Sigmoid colon (tissue), 7 donors: ENCODE data around the gene GJC1. TPM values are rescaled to one million over a fixed set of nuclear protein-coding genes. Genes with fewer than 3 reads are reported as not detected.

Source experiments
- DNase-seq: peaks from one replicate; pipeline ENCODE4 v3.0.0-alpha.2; 2019
- H3K27ac ChIP-seq, 4 donors: fragments of 200-600 bp; sonication (generic); one replicate each; pipeline ENCODE4 v1.5.1; 2016 to 2019; ENCODE audit warnings: mild to moderate bottlenecking in 1 of 4
- H3K27me3 ChIP-seq, 3 donors: fragments of 200-600 bp; sonication (generic); one replicate each; pipeline ENCODE4 v1.5.1; 2019; ENCODE audit warnings: mild to moderate bottlenecking in 1 of 3
- H3K36me3 ChIP-seq, 4 donors: fragments of 200-600 bp; sonication (generic); one replicate each; pipeline ENCODE4 v1.5.1; 2016 to 2019
- H3K4me1 ChIP-seq, 4 donors: fragments of 200-600 bp; sonication (generic); one replicate each; pipeline ENCODE4 v1.5.1; 2017 to 2019
- H3K4me3 ChIP-seq, 4 donors: fragments of 200-600 bp; sonication (generic); one replicate each; pipeline ENCODE4 v1.5.1; 2017 to 2019; ENCODE audit warnings: mild to moderate bottlenecking in 2 of 4, moderate library complexity in 1 of 4
- H3K9me3 ChIP-seq, 4 donors: fragments of 200-600 bp in 3 of 4; sonication (generic) in 3 of 4; one replicate each; pipeline versions ENCODE4 v1.5.1 to v1.6.1; 2013 to 2019
- CTCF ChIP-seq, 4 experiments: fragments of 450-650 bp in 3 of 4; fragments of 200-600 bp in 1 of 4; IDR thresholded peaks; one replicate each; pipeline ENCODE4 v1.5.1; 2016 to 2019; ENCODE audit warnings: antibody characterized with exemption in 4 of 4, mild to moderate bottlenecking in 3 of 4, moderate library complexity in 2 of 4
- EP300 ChIP-seq, 4 donors: sonication (generic); formaldehyde crosslinking; IDR thresholded peaks; one replicate each; pipeline ENCODE4 v1.6.1; 2017; ENCODE audit warnings: antibody characterized with exemption in 4 of 4
- POLR2A ChIP-seq, 2 donors: fragments of 450-650 bp; IDR thresholded peaks; one replicate each; pipeline ENCODE4 v1.6.1; 2016; ENCODE audit warnings: antibody characterized with exemption in 2 of 2, mild to moderate bottlenecking in 2 of 2, moderate library complexity in 2 of 2
- POLR2AphosphoS5 ChIP-seq, 4 donors: sonication (generic); formaldehyde crosslinking; IDR thresholded peaks; one replicate each; pipeline ENCODE4 v1.6.1; 2017; ENCODE audit warnings: antibody characterized with exemption in 4 of 4
- WGBS, 2 donors: extraction: QIAGEN DNeasy Blood & Tissue Kit; methylation state at CpG; one replicate each; pipeline ENCODE4 v1.1.7; 2013; 5-methylcytosine and 5-hydroxymethylcytosine counted together
- intact Hi-C: fragments of 100-400 bp; cut with DNase I; formaldehyde crosslinking; loops from one replicate; pipeline ENCODE4 v1.15.1; 2023
- polyA plus RNA-seq, 3 donors: library from polyadenylated mRNA; stranded (reverse); fragments of 200-250 nt; gene quantifications; one replicate each; pipeline ENCODE4 v1.2.3, GENCODE V29; 2013
- total RNA-seq, 4 donors: library from RNA; depleted of rRNA; stranded (reverse); fragments of >200 nt; gene quantifications; one replicate each; pipeline ENCODE4 v1.1.0, GENCODE V29; 2016
- donor health status: healthy with polysubstance abuse.
- donor health status: Bipolar disorder and iron deficiency.
- donor health status: healthy.

GJC1 gene
- total and polyA plus RNA-seq, 7 donors = 0.23 to 134 (median 68.0) TPM

- Histone ChIP-seq H3K27ac (no peak overlapping the region), H3K27me3 (peaks cover 14 to 52% (median 34%) of the 10 kb centered on the region in 3 donors), H3K4me3 (no peak overlapping the region), H3K9me3 (no peaks in the 10 kb centered on the region), H3K36me3 (no peaks in the 10 kb centered on the region), H3K4me1 (peaks cover 0 to 16% (median 14%) of the 10 kb centered on the region in 4 donors)
- TF ChIP-seq EP300 (IDR thresholded peaks at IDR 0.05) (no peak), POLR2AphosphoS5 (IDR thresholded peaks at IDR 0.05) (no peak), CTCF (IDR thresholded peaks at IDR 0.05) (no peak), POLR2A (IDR thresholded peaks at IDR 0.05) (no peak)
- DNase-seq = no peak
- 63 to 81% methylated on average over 13 of the region's 13 CpGs for whole genome bisulfite sequencing, 2 donors
- intact Hi-C loops = no loop called here
Observed at GRCh38 chr17:44760474-44761308, 69.4 kb downstream of the GJC1 start.

- Histone ChIP-seq H3K36me3 (no peaks in the 10 kb centered on the region), H3K4me3 (no peak overlapping the region), H3K9me3 (no peaks in the 10 kb centered on the region), H3K4me1 (peaks cover 0 to 16% (median 14%) of the 10 kb centered on the region in 4 donors), H3K27ac (no peak overlapping the region), H3K27me3 (peaks cover 14 to 52% (median 34%) of the 10 kb centered on the region in 3 donors)
- DNase-seq = no peak
- 59 to 62% methylated on average over 3 of the region's 3 CpGs for WGBS, 2 donors
- TF ChIP-seq POLR2AphosphoS5 (IDR thresholded peaks at IDR 0.05) (no peak), EP300 (IDR thresholded peaks at IDR 0.05) (no peak), CTCF (IDR thresholded peaks at IDR 0.05) (no peak), POLR2A (IDR thresholded peaks at IDR 0.05) (no peak)
- intact Hi-C loops = no loop called here
Observed at GRCh38 chr17:44759916-44760243, 70.2 kb downstream of the GJC1 start.

DNA sequence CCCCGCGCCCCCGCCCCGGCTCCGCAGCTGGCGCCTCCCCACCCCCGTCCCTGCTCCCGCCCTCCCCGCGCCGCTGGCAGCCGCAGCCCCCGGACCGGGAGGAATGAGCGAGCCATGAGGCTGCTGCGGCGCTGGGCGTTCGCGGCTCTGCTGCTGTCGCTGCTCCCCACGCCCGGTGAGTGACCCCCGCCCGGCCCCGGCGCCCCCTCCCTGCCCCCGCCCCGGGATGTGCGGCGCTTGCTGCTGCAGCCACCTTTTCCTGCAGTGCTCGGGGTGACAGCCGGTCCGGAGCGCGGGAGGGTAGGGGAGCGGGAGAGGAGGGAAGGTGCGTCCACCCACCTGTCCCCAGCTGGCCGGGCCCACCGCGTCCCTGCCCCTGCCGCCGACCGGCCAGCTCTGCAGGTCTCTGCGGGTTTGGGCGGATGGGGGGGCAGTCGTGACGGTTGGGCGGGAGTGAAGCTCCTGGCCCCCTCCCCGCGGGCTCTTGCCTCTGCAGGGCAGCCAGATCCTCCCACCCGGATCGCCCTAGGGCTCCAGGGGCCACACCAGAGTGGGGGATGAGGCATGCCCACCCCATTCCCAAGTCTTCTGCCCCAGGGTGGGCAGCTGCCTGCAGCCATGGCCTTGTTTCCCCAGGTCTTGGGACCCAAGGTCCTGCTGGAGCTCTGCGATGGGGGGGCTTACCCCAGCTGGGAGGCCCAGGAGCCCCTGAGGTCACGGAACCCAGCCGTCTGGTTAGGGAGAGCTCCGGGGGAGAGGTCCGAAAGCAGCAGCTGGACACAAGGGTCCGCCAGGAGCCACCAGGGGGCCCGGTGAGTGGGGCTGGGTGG lies 70.8 kb downstream of the GJC1 start:
- H3K4me3 ChIP-seq = peak overlapping the region; percentile 26 to 53 (median 44)
- no peaks in the 10 kb centered on the region for H3K9me3 ChIP-seq
- H3K27ac ChIP-seq = no peak overlapping the region
- DNase-seq = no peak
- H3K27me3 ChIP-seq = peaks cover 14 to 52% (median 34%) of the 10 kb centered on the region in 3 donors
- 5 to 7% methylated on average over 60 of the region's 60 CpGs for WGBS, 2 donors
- no peaks in the 10 kb centered on the region for H3K36me3 ChIP-seq
- H3K4me1 ChIP-seq = peaks cover 0 to 16% (median 14%) of the 10 kb centered on the region in 4 donors
- no peak for TF ChIP-seq EP300 (IDR thresholded peaks at IDR 0.05)
- TF ChIP-seq POLR2A (IDR thresholded peaks at IDR 0.05) = no peak
- no peak for TF ChIP-seq CTCF (IDR thresholded peaks at IDR 0.05)
- no peak for TF ChIP-seq POLR2AphosphoS5 (IDR thresholded peaks at IDR 0.05)
- intact Hi-C loops = no loop called here

GRCh38 chr17:44758414-44759085 lies 71.5 kb downstream of the GJC1 start, which contains the start of gene ADAM11:
TSS of gene ADAM11 (plus strand) at chr17:44758988. CDS start at chr17:44759200, 212 bp downstream.
- peaks cover 0 to 16% (median 14%) of the 10 kb centered on the region in 4 donors for H3K4me1 ChIP-seq
- no peak for DNase-seq
- no peak within 1 kb of the TSS for H3K27ac ChIP-seq
- 5% methylated on average over 74 of the region's 74 CpGs for whole genome bisulfite sequencing, 2 donors
- H3K9me3 ChIP-seq = no peaks in the 10 kb centered on the region
- TF ChIP-seq POLR2AphosphoS5 (IDR thresholded peaks at IDR 0.05) = no peak
- no peak for TF ChIP-seq CTCF (IDR thresholded peaks at IDR 0.05)
- TF ChIP-seq EP300 (IDR thresholded peaks at IDR 0.05) = no peak
- no peak for TF ChIP-seq POLR2A (IDR thresholded peaks at IDR 0.05)
- H3K4me3 ChIP-seq = peak within 1 kb of the TSS; percentile 26 to 53 (median 44)
- no peaks in the 10 kb centered on the region for H3K36me3 ChIP-seq
- H3K27me3 ChIP-seq = peaks cover 14 to 52% (median 34%) of the 10 kb centered on the region in 3 donors
- intact Hi-C loops = no loop called here
